B cell (primary cell): ENCODE data around the gene TNPO3. TPM values are rescaled to one million over a fixed set of nuclear protein-coding genes. Genes with fewer than 3 reads are reported as not detected.
A peak's percentile ranks its signal among the peaks of the same experiment; 100 is the strongest.

Experiments
- ATAC-seq: fragments of 200-7000 bp; cut with Tn5 transposase; one replicate; pipeline ENCODE4 v1.10.0; 2021; ENCODE audit warnings: low read depth, mild to moderate bottlenecking, moderate number of reproducible peaks, moderate library complexity
- CTCF ChIA-PET: fragments of 350-600 bp; sonication (Branson Sonifier 250); formaldehyde crosslinking; loops from one replicate; lab custom pipeline; 2021; ENCODE audit warnings: antibody characterized with exemption, inconsistent platforms; lab: Charles Lee
- POLR2A ChIA-PET: fragments of 350-600 bp; sonication (Branson Sonifier 250); formaldehyde crosslinking; loops from one replicate; lab custom pipeline; 2021; ENCODE audit warnings: antibody characterized with exemption; lab: Charles Lee
- DNase-seq: peaks from one replicate; pipeline ENCODE4 v3.0.0; 2013
- H2AFZ ChIP-seq: 2 replicates; pipeline ENCODE4 v1.6.1; 2012; ENCODE audit warnings: mild to moderate bottlenecking, low read depth, low read length; ENCODE audit not compliant: insufficient read depth, poor library complexity, severe bottlenecking
- H3K27ac ChIP-seq, 2 donors: 1 replicate in 1 of 2; 2 replicates in 1 of 2; pipeline ENCODE4 v1.5.1; 2012 to 2013; ENCODE audit warnings: low read length in 2 of 2, mild to moderate bottlenecking in 2 of 2, moderate library complexity in 1 of 2
- H3K27me3 ChIP-seq, 4 experiments: fragments of 200-600 bp in 1 of 4; sonication (generic) in 1 of 4; replicated peaks in 1 of 4; 1 replicate in 2 of 4; 2 replicates in 2 of 4; pipeline versions ENCODE4 v1.6.1 to v1.7.0; 2013 to 2016; ENCODE audit warnings: low read length in 3 of 4, mild to moderate bottlenecking in 2 of 4, mixed read lengths in 1 of 4, moderate library complexity in 1 of 4; ENCODE audit not compliant: insufficient read depth in 4 of 4, control insufficient read depth in 3 of 4; ENCODE audit errors: control extremely low read depth in 1 of 4
- H3K36me3 ChIP-seq, 2 experiments: replicated peaks in 1 of 2; 1 replicate in 1 of 2; 2 replicates in 1 of 2; pipeline versions ENCODE4 v1.6.1 to v1.7.1; 2013; ENCODE audit warnings: low read length in 1 of 2; ENCODE audit not compliant: insufficient read depth in 2 of 2, control insufficient read depth in 1 of 2; ENCODE audit errors: control extremely low read depth in 1 of 2, extremely low read depth in 1 of 2
- H3K4me1 ChIP-seq, 2 donors: fragments of 200-600 bp in 1 of 2; sonication (generic) in 1 of 2; 1 replicate in 1 of 2; 2 replicates in 1 of 2; pipeline versions ENCODE4 v1.5.1 to v1.6.1; 2013 to 2017; ENCODE audit warnings: low read length in 2 of 2; ENCODE audit not compliant: control insufficient read depth in 2 of 2, insufficient read depth in 2 of 2
- H3K4me2 ChIP-seq: replicated peaks from 2 replicates; pipeline ENCODE3; 2012; ENCODE audit warnings: mild to moderate bottlenecking, low read depth, low read length; ENCODE audit not compliant: poor library complexity, severe bottlenecking
- H3K4me3 ChIP-seq, 5 experiments: fragments of 200-600 bp in 1 of 5; sonication (generic) in 1 of 5; 1 replicate in 3 of 5; 2 replicates in 2 of 5; pipeline versions ENCODE4 v1.5.1 to v1.7.0; 2011 to 2016; ENCODE audit warnings: low read length in 4 of 5, mild to moderate bottlenecking in 4 of 5, low read depth in 2 of 5, control low read depth in 1 of 5, moderate library complexity in 1 of 5; ENCODE audit not compliant: insufficient read depth in 1 of 5; ENCODE audit errors: control extremely low read depth in 1 of 5, extremely low read depth in 1 of 5
- H3K79me2 ChIP-seq: fragments of 200-600 bp; sonication (generic); one replicate; pipeline ENCODE4 v1.6.0; 2016; ENCODE audit warnings: low read length; ENCODE audit not compliant: control insufficient read depth, insufficient read depth
- H3K9ac ChIP-seq: fragments of 200-600 bp; sonication (generic); 2 replicates; pipeline ENCODE4 v1.6.1; 2017; ENCODE audit warnings: mild to moderate bottlenecking, low read length, moderate library complexity
- H3K9me3 ChIP-seq, 3 donors: one replicate each; pipeline versions ENCODE4 v1.6.1 to v1.7.1; 2013; ENCODE audit warnings: low read length in 2 of 3; ENCODE audit not compliant: control insufficient read depth in 2 of 3, insufficient read depth in 1 of 3; ENCODE audit errors: control extremely low read depth in 1 of 3
- H4K20me1 ChIP-seq: 2 replicates; pipeline ENCODE4 v1.6.0; 2012; ENCODE audit warnings: mild to moderate bottlenecking, low read length; ENCODE audit not compliant: insufficient read depth, control insufficient read depth, poor library complexity, severe bottlenecking
- H3K27ac Mint-ChIP-seq: one replicate; pipeline ENCODE4 v1.8.0; 2021; ENCODE audit warnings: mixed read lengths
- H3K27me3 Mint-ChIP-seq: one replicate; pipeline ENCODE4 v1.8.0; 2021; ENCODE audit warnings: mixed read lengths
- H3K4me1 Mint-ChIP-seq: one replicate; pipeline ENCODE4 v1.8.0; 2021; ENCODE audit warnings: mixed read lengths
- H3K4me3 Mint-ChIP-seq: one replicate; pipeline ENCODE4 v1.8.0; 2021; ENCODE audit warnings: mixed read lengths
- H3K9me3 Mint-ChIP-seq: one replicate; pipeline ENCODE4 v1.8.0; 2022; ENCODE audit warnings: mixed read lengths; ENCODE audit not compliant: insufficient read depth
- EZH2 ChIP-seq: IDR thresholded peaks from 2 replicates; pipeline ENCODE4 v1.6.1; 2012; ENCODE audit warnings: borderline replicate concordance, low read depth, mild to moderate bottlenecking, moderate library complexity, low read length; ENCODE audit not compliant: insufficient read depth, poor library complexity, severe bottlenecking
- WGBS: methylation state at CpG from one replicate; pipeline ENCODE4 v1.1.5; 2013; ENCODE audit warnings: missing lambda C conversion rate; ENCODE audit not compliant: insufficient coverage; 5-methylcytosine and 5-hydroxymethylcytosine counted together
- intact Hi-C: fragments of 100-400 bp; cut with micrococcal nuclease; formaldehyde crosslinking; loops from one replicate; pipeline ENCODE4 v1.10.0; 2022
- polyA plus RNA-seq: library from polyadenylated mRNA; depleted of rRNA; stranded (reverse); fragments of >200 nt; gene quantifications from 2 replicates; pipeline ENCODE4 v1.2.3, GENCODE V29; 2012
- total RNA-seq, 2 donors: library from RNA; stranded (reverse); fragments of 120-200 nt in 1 of 2; gene quantifications; 1 replicate in 1 of 2; 2 replicates in 1 of 2; pipeline versions ENCODE4 v1.2.3 to v1.2.4, GENCODE V29; 2013 to 2022
- TF ChIP-seq, protein P1 (sequence below): fragments of 200-600 bp; IDR thresholded peaks from one replicate; pipeline ENCODE4 v1.8.0; 2022; ENCODE audit warnings: antibody characterized with exemption, mild to moderate bottlenecking

Gene TNPO3
- total and polyA plus RNA-seq, 2 donors (not counting 1 experiment from before 2014, with no cell fraction given), result 19.0 to 48.3 TPM

DNA sequence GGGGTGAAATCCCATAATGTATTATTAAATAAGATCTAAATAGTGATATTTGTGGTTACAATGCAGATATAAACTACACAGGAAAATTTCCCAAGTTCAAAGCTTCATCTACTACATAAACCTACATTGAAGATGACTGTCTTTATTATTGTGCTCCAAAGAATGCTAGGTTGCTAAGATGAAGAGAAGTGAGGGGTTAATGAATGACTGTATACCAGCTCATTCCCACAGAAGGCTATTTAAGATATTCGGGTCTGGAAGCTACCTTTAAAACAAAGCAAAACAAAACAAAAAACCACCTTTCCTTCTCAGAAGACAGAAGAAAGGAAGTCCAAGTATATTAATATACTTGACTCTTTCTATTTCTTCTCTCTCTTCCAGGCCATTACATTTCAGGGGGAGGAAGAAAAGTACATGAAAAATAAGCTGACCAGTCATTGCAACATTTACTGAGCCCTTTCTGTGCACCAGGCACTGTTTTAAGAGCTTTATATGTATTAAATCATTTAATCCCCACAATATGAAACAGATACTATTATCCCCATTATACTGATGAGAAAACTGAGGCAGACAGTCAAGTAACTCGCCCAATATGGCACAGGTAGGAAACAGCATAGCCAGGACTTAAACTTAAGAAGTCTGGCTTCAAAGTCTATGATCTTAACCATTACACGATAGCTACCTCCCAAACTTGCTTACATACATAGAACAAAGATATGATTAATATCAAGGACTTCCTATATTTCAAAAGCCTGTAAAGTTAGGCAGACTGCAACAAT lies 48.1 kb downstream of the TNPO3 start:
- H3K27me3 ChIP-seq, result no peaks in the 10 kb centered on the region
- no peaks in the 10 kb centered on the region for H3K9me3 ChIP-seq
- H4K20me1 ChIP-seq, result no peaks in the 10 kb centered on the region
- no peaks in the 10 kb centered on the region for H3K9me3 Mint-ChIP-seq
- no peak overlapping the region for H3K9ac ChIP-seq
- no peak overlapping the region for H3K27ac ChIP-seq
- H3K36me3 ChIP-seq, result peaks cover 5 to 55% of the 10 kb centered on the region in 2 experiments
- ATAC-seq (no peak), DNase-seq (no peak)
- peaks cover 51% of the 10 kb centered on the region for H3K79me2 ChIP-seq
- no peak overlapping the region for H3K27ac Mint-ChIP-seq
- H2AFZ ChIP-seq, result no peak overlapping the region
- intact Hi-C loops, result no loop called here
- POLR2A ChIA-PET, result interaction anchor here (0.6 kb wide), 1 partner anchor 966 kb away, joined by 6 read pairs; no protein-coding TSS in a partner anchor
- H3K27me3 Mint-ChIP-seq, result no peaks in the 10 kb centered on the region
- TF ChIP-seq EZH2, result no peak
- TF ChIP-seq, protein P1, sequence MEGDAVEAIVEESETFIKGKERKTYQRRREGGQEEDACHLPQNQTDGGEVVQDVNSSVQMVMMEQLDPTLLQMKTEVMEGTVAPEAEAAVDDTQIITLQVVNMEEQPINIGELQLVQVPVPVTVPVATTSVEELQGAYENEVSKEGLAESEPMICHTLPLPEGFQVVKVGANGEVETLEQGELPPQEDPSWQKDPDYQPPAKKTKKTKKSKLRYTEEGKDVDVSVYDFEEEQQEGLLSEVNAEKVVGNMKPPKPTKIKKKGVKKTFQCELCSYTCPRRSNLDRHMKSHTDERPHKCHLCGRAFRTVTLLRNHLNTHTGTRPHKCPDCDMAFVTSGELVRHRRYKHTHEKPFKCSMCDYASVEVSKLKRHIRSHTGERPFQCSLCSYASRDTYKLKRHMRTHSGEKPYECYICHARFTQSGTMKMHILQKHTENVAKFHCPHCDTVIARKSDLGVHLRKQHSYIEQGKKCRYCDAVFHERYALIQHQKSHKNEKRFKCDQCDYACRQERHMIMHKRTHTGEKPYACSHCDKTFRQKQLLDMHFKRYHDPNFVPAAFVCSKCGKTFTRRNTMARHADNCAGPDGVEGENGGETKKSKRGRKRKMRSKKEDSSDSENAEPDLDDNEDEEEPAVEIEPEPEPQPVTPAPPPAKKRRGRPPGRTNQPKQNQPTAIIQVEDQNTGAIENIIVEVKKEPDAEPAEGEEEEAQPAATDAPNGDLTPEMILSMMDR, result no peak
- H3K4me3 Mint-ChIP-seq, result no peak overlapping the region
- peaks cover 15 to 19% of the 10 kb centered on the region in 2 donors for H3K4me1 ChIP-seq
- peaks cover 29% of the 10 kb centered on the region for H3K4me1 Mint-ChIP-seq
- H3K4me3 ChIP-seq, result no peak overlapping the region
- no peak overlapping the region for H3K4me2 ChIP-seq
- CTCF ChIA-PET, result interaction anchor here (1.0 to 2.1 kb wide), 2 partner anchors 85 to 144 kb away, joined by 3 to 8 read pairs; partner anchors contain the start of gene ATP6V1F
- no CpG with 5 or more reads among the region's 3 CpGs for WGBS

GRCh38 chr7:129005186-129005585 lies 49.7 kb downstream of the TNPO3 start:
- no peaks in the 10 kb centered on the region for H3K27me3 Mint-ChIP-seq
- H3K27ac ChIP-seq, result no peak overlapping the region
- H3K9me3 ChIP-seq, result no peaks in the 10 kb centered on the region
- no peak for TF ChIP-seq EZH2
- TF ChIP-seq, protein P1, result no peak
- H3K79me2 ChIP-seq, result peaks cover 37% of the 10 kb centered on the region
- H2AFZ ChIP-seq, result no peak overlapping the region
- H3K9ac ChIP-seq, result no peak overlapping the region
- intact Hi-C loops, result no loop called here
- no peak for ATAC-seq
- no peak for DNase-seq
- no peak overlapping the region for H3K4me2 ChIP-seq
- H3K4me3 Mint-ChIP-seq, result no peak overlapping the region
- H3K4me3 ChIP-seq, result no peak overlapping the region
- no CpG with 5 or more reads among the region's 4 CpGs for WGBS
- peaks cover 24% of the 10 kb centered on the region for H3K4me1 Mint-ChIP-seq
- peaks cover 14 to 17% of the 10 kb centered on the region in 2 donors for H3K4me1 ChIP-seq
- H4K20me1 ChIP-seq, result no peaks in the 10 kb centered on the region
- CTCF ChIA-PET, result interaction anchor here (0.6 to 0.9 kb wide), 2 partner anchors 159 to 293 kb away, joined by 3 read pairs; no protein-coding TSS in a partner anchor
- H3K27ac Mint-ChIP-seq, result peak overlapping the region; percentile 56
- POLR2A ChIA-PET, result no interaction called here
- no peaks in the 10 kb centered on the region for H3K9me3 Mint-ChIP-seq
- no peaks in the 10 kb centered on the region for H3K27me3 ChIP-seq
- H3K36me3 ChIP-seq, result peaks cover 11 to 63% of the 10 kb centered on the region in 2 experiments
